Neural cell (in vitro differentiated cells): ENCODE measurements around the gene FADS3. TPM values are rescaled to one million over a fixed set of nuclear protein-coding genes. Genes with fewer than 3 reads are reported as not detected.

ENCODE experiments used
- H2AFZ ChIP-seq: fragments of 200-600, 300-800 bp; sonication (generic), shearing (Covaris generic); 2 replicates; pipeline ENCODE4 v1.6.0; 2014; ENCODE audit warnings: low read depth, mild to moderate bottlenecking, antibody characterized with exemption, low read length, moderate library complexity
- H3F3A ChIP-seq: fragments of 200-600 bp; shearing (Covaris generic); 2 replicates; pipeline ENCODE4 v1.6.1; 2016; ENCODE audit warnings: mild to moderate bottlenecking, moderate library complexity, mixed read lengths, antibody characterized with exemption, low read length; ENCODE audit not compliant: insufficient read depth, poor library complexity, severe bottlenecking
- H3K27ac ChIP-seq: fragments of 200-600, 300-800 bp; sonication (generic), shearing (Covaris generic); 2 replicates; pipeline ENCODE4 v1.5.1; 2014; ENCODE audit warnings: mild to moderate bottlenecking, low read length, moderate library complexity
- H3K27me3 ChIP-seq: fragments of 300-800, 200-600 bp; sonication (generic), shearing (Covaris generic); 2 replicates; pipeline ENCODE4 v1.6.0; 2014; ENCODE audit warnings: mild to moderate bottlenecking, low read depth, low read length, moderate library complexity; ENCODE audit not compliant: insufficient read depth
- H3K36me3 ChIP-seq: fragments of 300-800, 200-600 bp; sonication (generic), shearing (Covaris generic); 2 replicates; pipeline ENCODE4 v1.5.1; 2014; ENCODE audit warnings: mild to moderate bottlenecking, antibody characterized with exemption, low read length, moderate library complexity; ENCODE audit not compliant: insufficient read depth
- H3K4me2 ChIP-seq: fragments of 300-800, 200-600 bp; sonication (generic), shearing (Covaris generic); 2 replicates; pipeline ENCODE4 v1.6.0; 2014; ENCODE audit warnings: mild to moderate bottlenecking, low read length
- H3K4me3 ChIP-seq: fragments of 300-800, 200-600 bp; sonication (generic), shearing (Covaris generic); 2 replicates; pipeline ENCODE4 v1.5.1; 2014; ENCODE audit warnings: mild to moderate bottlenecking, low read length, moderate library complexity
- H3K79me2 ChIP-seq: fragments of 200-600 bp; shearing (Covaris generic); replicated peaks from 2 replicates; pipeline ENCODE4 v1.6.0; 2014; ENCODE audit warnings: mild to moderate bottlenecking, low read length, moderate library complexity; ENCODE audit not compliant: insufficient read depth
- H3K9ac ChIP-seq: fragments of 300-800, 200-600 bp; sonication (generic), shearing (Covaris generic); 2 replicates; pipeline ENCODE4 v1.6.1; 2016; ENCODE audit warnings: mild to moderate bottlenecking, low read length, mixed read lengths
- H3K9me2 ChIP-seq: fragments of 200-600 bp; shearing (Covaris generic); 2 replicates; pipeline ENCODE4 v1.6.1; 2016; ENCODE audit warnings: mild to moderate bottlenecking, low read length, mixed read lengths; ENCODE audit not compliant: insufficient read depth
- H3K9me3 ChIP-seq: fragments of 200-600, 300-800 bp; sonication (generic), shearing (Covaris generic); 2 replicates; pipeline ENCODE4 v1.6.1; 2016; ENCODE audit warnings: mild to moderate bottlenecking, mixed run types, low read length, moderate library complexity, mixed read lengths
- H4K20me1 ChIP-seq: fragments of 200-600 bp; shearing (Covaris generic); 2 replicates; pipeline ENCODE4 v1.6.1; 2016; ENCODE audit warnings: mild to moderate bottlenecking, mixed run types; ENCODE audit not compliant: insufficient read depth
- EP300 ChIP-seq: fragments of 450-650 bp; conservative IDR thresholded peaks from 2 replicates; pipeline ENCODE4 v1.6.1; 2014; ENCODE audit warnings: antibody characterized with exemption, mild to moderate bottlenecking, moderate library complexity; ENCODE audit not compliant: poor library complexity, severe bottlenecking
- EZH2 ChIP-seq: fragments of 200-600, 300-800 bp; shearing (Covaris generic), sonication (generic); IDR thresholded peaks from 2 replicates; pipeline ENCODE4 v1.6.1; 2014; ENCODE audit warnings: antibody characterized with exemption, low read length, borderline replicate concordance, mild to moderate bottlenecking; ENCODE audit not compliant: insufficient read depth, poor library complexity, severe bottlenecking
- MXI1 ChIP-seq: fragments of 450-650 bp; conservative IDR thresholded peaks from 2 replicates; pipeline ENCODE4 v1.6.1; 2014; ENCODE audit warnings: antibody characterized with exemption, mild to moderate bottlenecking; ENCODE audit not compliant: poor library complexity, severe bottlenecking
- POLR2AphosphoS5 ChIP-seq: IDR thresholded peaks from 2 replicates; pipeline ENCODE4 v1.6.1; 2012
- RAD21 ChIP-seq: fragments of 450-650 bp; conservative IDR thresholded peaks from 2 replicates; pipeline ENCODE4 v1.6.1; 2014; ENCODE audit warnings: antibody characterized with exemption, mild to moderate bottlenecking, moderate library complexity
- SMC3 ChIP-seq: fragments of 450-650 bp; conservative IDR thresholded peaks from 2 replicates; pipeline ENCODE4 v1.6.1; 2014; ENCODE audit warnings: antibody characterized with exemption, mild to moderate bottlenecking, moderate library complexity; ENCODE audit not compliant: poor library complexity
- TAF1 ChIP-seq: IDR thresholded peaks from 2 replicates; pipeline ENCODE4 v1.6.1; 2012; ENCODE audit warnings: low read depth
- polyA plus RNA-seq: library from polyadenylated mRNA; depleted of rRNA; stranded (reverse); fragments of >200 nt; gene quantifications from 2 replicates; pipeline ENCODE4 v1.2.3, GENCODE V29; 2014
- TF ChIP-seq, protein P1 (sequence below): fragments of 450-650 bp; IDR thresholded peaks from 2 replicates; pipeline ENCODE4 v1.5.1; 2014; ENCODE audit warnings: antibody characterized with exemption, mild to moderate bottlenecking, moderate library complexity; ENCODE audit not compliant: poor library complexity, severe bottlenecking
- TF ChIP-seq, protein P2 (sequence below): IDR thresholded peaks from 2 replicates; pipeline ENCODE4 v1.6.1; 2012; ENCODE audit warnings: borderline replicate concordance

FADS3 gene
- polyA plus RNA-seq, 1 donor from 2014 or later, result 35.4 TPM

- Histone ChIP-seq H4K20me1 (no peaks in the 10 kb centered on the region), H3K9ac (no peak overlapping the region), H3K4me3 (no peak overlapping the region), H3K4me2 (no peak overlapping the region), H3K9me3 (no peaks in the 10 kb centered on the region), H3K27ac (no peak overlapping the region), H3K79me2 (no peaks in the 10 kb centered on the region), H3K36me3 (peaks cover 5% of the 10 kb centered on the region), H3K27me3 (no peaks in the 10 kb centered on the region), H3K9me2 (no peaks in the 10 kb centered on the region), H3F3A (no peaks in the 10 kb centered on the region), H2AFZ (no peak overlapping the region)
- no peak for TF ChIP-seq RAD21
- no peak for TF ChIP-seq TAF1
- TF ChIP-seq POLR2AphosphoS5, result no peak
- TF ChIP-seq, protein P1, sequence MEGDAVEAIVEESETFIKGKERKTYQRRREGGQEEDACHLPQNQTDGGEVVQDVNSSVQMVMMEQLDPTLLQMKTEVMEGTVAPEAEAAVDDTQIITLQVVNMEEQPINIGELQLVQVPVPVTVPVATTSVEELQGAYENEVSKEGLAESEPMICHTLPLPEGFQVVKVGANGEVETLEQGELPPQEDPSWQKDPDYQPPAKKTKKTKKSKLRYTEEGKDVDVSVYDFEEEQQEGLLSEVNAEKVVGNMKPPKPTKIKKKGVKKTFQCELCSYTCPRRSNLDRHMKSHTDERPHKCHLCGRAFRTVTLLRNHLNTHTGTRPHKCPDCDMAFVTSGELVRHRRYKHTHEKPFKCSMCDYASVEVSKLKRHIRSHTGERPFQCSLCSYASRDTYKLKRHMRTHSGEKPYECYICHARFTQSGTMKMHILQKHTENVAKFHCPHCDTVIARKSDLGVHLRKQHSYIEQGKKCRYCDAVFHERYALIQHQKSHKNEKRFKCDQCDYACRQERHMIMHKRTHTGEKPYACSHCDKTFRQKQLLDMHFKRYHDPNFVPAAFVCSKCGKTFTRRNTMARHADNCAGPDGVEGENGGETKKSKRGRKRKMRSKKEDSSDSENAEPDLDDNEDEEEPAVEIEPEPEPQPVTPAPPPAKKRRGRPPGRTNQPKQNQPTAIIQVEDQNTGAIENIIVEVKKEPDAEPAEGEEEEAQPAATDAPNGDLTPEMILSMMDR, result no peak
- TF ChIP-seq SMC3, result no peak
- no peak for TF ChIP-seq MXI1
- TF ChIP-seq EP300, result no peak
- TF ChIP-seq, protein P2, sequence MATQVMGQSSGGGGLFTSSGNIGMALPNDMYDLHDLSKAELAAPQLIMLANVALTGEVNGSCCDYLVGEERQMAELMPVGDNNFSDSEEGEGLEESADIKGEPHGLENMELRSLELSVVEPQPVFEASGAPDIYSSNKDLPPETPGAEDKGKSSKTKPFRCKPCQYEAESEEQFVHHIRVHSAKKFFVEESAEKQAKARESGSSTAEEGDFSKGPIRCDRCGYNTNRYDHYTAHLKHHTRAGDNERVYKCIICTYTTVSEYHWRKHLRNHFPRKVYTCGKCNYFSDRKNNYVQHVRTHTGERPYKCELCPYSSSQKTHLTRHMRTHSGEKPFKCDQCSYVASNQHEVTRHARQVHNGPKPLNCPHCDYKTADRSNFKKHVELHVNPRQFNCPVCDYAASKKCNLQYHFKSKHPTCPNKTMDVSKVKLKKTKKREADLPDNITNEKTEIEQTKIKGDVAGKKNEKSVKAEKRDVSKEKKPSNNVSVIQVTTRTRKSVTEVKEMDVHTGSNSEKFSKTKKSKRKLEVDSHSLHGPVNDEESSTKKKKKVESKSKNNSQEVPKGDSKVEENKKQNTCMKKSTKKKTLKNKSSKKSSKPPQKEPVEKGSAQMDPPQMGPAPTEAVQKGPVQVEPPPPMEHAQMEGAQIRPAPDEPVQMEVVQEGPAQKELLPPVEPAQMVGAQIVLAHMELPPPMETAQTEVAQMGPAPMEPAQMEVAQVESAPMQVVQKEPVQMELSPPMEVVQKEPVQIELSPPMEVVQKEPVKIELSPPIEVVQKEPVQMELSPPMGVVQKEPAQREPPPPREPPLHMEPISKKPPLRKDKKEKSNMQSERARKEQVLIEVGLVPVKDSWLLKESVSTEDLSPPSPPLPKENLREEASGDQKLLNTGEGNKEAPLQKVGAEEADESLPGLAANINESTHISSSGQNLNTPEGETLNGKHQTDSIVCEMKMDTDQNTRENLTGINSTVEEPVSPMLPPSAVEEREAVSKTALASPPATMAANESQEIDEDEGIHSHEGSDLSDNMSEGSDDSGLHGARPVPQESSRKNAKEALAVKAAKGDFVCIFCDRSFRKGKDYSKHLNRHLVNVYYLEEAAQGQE, result no peak
- no peak for TF ChIP-seq EZH2
Observed at GRCh38 chr11:61855939-61856680, 35.2 kb downstream of the FADS3 start.

DNA sequence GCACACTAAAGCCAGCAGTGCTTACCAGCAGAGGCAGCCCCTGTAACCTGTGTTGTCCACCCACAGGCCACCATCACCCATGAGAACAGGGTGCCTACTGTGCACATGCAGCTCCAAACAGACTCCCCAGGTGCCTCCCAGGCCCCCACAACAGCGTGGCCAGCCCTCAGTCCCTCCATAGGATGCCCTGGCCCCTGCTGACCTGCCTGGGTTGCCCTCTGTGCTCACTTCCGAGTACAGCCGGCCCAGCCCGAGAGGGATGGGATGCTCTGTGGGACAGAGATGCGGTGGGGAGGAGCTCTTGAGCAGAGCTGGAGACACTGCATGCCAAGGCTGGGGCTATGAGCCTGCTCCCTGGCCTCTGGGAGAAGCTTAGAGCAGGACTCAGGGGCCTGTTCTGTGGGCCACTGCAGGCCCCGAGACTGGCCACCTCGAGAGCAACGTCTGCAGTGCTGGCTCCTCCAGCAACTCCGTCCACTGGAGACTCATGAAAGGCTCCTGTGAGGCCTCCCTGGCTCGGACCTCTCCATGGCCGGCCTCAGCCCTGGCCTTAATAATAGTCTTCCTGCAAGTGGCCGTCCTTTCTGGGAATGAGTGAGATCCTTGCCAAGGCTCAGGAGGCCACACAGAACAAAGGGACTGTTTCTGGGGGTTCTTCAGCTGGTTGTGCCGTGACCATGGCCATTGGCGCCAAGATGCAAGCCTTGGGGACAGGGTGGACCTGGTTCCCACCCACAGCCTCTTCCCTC, 36.2 kb downstream of the FADS3 start:
- no peaks in the 10 kb centered on the region for H3F3A ChIP-seq

More for the DNA sequence above, 36.2 kb downstream of the FADS3 start:
- H3K4me3 ChIP-seq, result no peak overlapping the region
- H3K27me3 ChIP-seq, result no peaks in the 10 kb centered on the region
- TF ChIP-seq, protein P1, result no peak
- no peaks in the 10 kb centered on the region for H3K9me2 ChIP-seq
- no peaks in the 10 kb centered on the region for H3K9me3 ChIP-seq
- no peak overlapping the region for H2AFZ ChIP-seq
- no peak overlapping the region for H3K27ac ChIP-seq
- peaks cover 5% of the 10 kb centered on the region for H3K36me3 ChIP-seq
- no peaks in the 10 kb centered on the region for H3K79me2 ChIP-seq
- no peaks in the 10 kb centered on the region for H4K20me1 ChIP-seq
- no peak overlapping the region for H3K9ac ChIP-seq
- H3K4me2 ChIP-seq, result no peak overlapping the region
